ENCODE results near the gene KRT9.

The KRT9 gene

GRCh38 chr17:41530062-41531048 lies 41.5 kb downstream of the KRT9 start:
- peak; percentile 67 for DNase-seq (ENCODE audit: low read depth)
- no peak overlapping the region for H3K4me3 ChIP-seq (ENCODE audit: low read length)
- TF ChIP-seq CTCF (conservative IDR thresholded peaks at IDR 0.05; ENCODE audit: low read length) = no peak

- DNase-seq (ENCODE audit: low read depth) = no peak
These were observed 42.4 kb downstream of the KRT9 start for GRCh38 chr17:41529491-41529915.

GRCh38 chr17:41528959-41529353 lies 42.9 kb downstream of the KRT9 start:
- no peak overlapping the region for H3K4me3 ChIP-seq (ENCODE audit: low read length)
- no peak for TF ChIP-seq CTCF (conservative IDR thresholded peaks at IDR 0.05; ENCODE audit: low read length)
- no peak for DNase-seq (ENCODE audit: low read depth)

More at GRCh38 chr17:41529491-41529915, 42.4 kb downstream of the KRT9 start:
- H3K4me3 ChIP-seq (ENCODE audit: low read length) = no peak overlapping the region
- no peak for TF ChIP-seq CTCF (conservative IDR thresholded peaks at IDR 0.05; ENCODE audit: low read length)

GRCh38 chr17:41527063-41528023 lies 44.5 kb downstream of the KRT9 start:
- no peak for DNase-seq (ENCODE audit: low read depth)
- TF ChIP-seq CTCF (conservative IDR thresholded peaks at IDR 0.05; ENCODE audit: low read length) = no peak
- H3K4me3 ChIP-seq (ENCODE audit: low read length) = peak overlapping the region; percentile 60

GRCh38 chr17:41524261-41524660 lies 47.6 kb downstream of the KRT9 start:
- no peak for TF ChIP-seq CTCF (conservative IDR thresholded peaks at IDR 0.05; ENCODE audit: low read length)
- no peak overlapping the region for H3K4me3 ChIP-seq (ENCODE audit: low read length)
- no peak for DNase-seq (ENCODE audit: low read depth)

- DNase-seq (ENCODE audit: low read depth) = no peak
- no peak overlapping the region for H3K4me3 ChIP-seq (ENCODE audit: low read length)
- no peak for TF ChIP-seq CTCF (conservative IDR thresholded peaks at IDR 0.05; ENCODE audit: low read length)
These were observed 48.1 kb downstream of the KRT9 start for GRCh38 chr17:41523787-41524186.
